H1 (cell line): Measurements from ENCODE around the gene RABEP2. TPM values are rescaled to one million over a fixed set of nuclear protein-coding genes. Genes with fewer than 3 reads are reported as not detected.

Experiments
- CBX8 ChIP-seq: fragments of 300-800, 300-1000 bp; sonication (generic); IDR thresholded peaks from 2 replicates; pipeline ENCODE4 v1.7.1; 2016; ENCODE audit warnings: low read depth, low read length, borderline replicate concordance
- CTBP2 ChIP-seq: IDR thresholded peaks from 2 replicates; pipeline ENCODE4 v1.7.0; 2011; ENCODE audit warnings: borderline replicate concordance, mild to moderate bottlenecking, moderate library complexity, mixed read lengths, low read length; ENCODE audit not compliant: insufficient read depth, insufficient read length
- MAFK ChIP-seq: IDR thresholded peaks from 2 replicates; pipeline ENCODE4 v1.6.1; 2012; ENCODE audit warnings: low read depth, mild to moderate bottlenecking, improper control_type of control experiment, low read length
- NRF1 ChIP-seq: IDR thresholded peaks from 2 replicates; pipeline ENCODE4 v1.6.1; 2011; ENCODE audit warnings: mild to moderate bottlenecking, low read depth, low read length, improper control_type of control experiment
- PHF8 ChIP-seq: fragments of 200-600 bp; sonication (generic); conservative IDR thresholded peaks from 2 replicates; pipeline ENCODE4 v1.7.1; 2012; ENCODE audit warnings: low read depth, mild to moderate bottlenecking, inconsistent platforms, low read length, moderate library complexity
- RBBP5 ChIP-seq: IDR thresholded peaks from 2 replicates; pipeline ENCODE4 v1.7.1; 2012; ENCODE audit warnings: low read depth, mild to moderate bottlenecking, inconsistent platforms, low read length, moderate library complexity, borderline replicate concordance
- SP4 ChIP-seq: IDR thresholded peaks from 2 replicates; pipeline ENCODE4 v1.6.1; 2012; ENCODE audit warnings: low read length, inconsistent platforms
- polyA plus RNA-seq, 7 experiments: library from polyadenylated mRNA; depleted of rRNA in 3 of 7; stranded (reverse) in 5 of 7; unstranded in 2 of 7; fragments of >200 nt in 5 of 7; fragments of 200-250 nt in 2 of 7; gene quantifications; 1 replicate in 5 of 7; 2 replicates in 1 of 7; 4 replicates in 1 of 7; pipeline versions ENCODE4 v1.2.1 to v1.2.3, GENCODE V29; 2011 to 2013; ENCODE audit warnings: missing spikeins in 2 of 7, mixed read lengths in 2 of 7
- total RNA-seq: library from RNA; stranded (reverse); fragmentation: NEBNext Ultra II Directional; extraction: Animal tissue kit (Norgen Biotek cat#: 25700); gene quantifications from 2 replicates; pipeline ENCODE4 v1.2.1, GENCODE V29; 2021
- TF ChIP-seq, protein P1 (sequence below): fragments of 300-600 bp; sonication (generic); IDR thresholded peaks from 2 replicates; pipeline ENCODE4 v1.7.1; 2012; ENCODE audit warnings: low read length, moderate library complexity, mild to moderate bottlenecking, inconsistent platforms; ENCODE audit not compliant: insufficient replicate concordance

Gene RABEP2
- total and polyA plus RNA-seq, 2 of the 8 experiments (the other 6 are each of a cell fraction or from before 2014, with no cell fraction given), result 10.4 to 14.9 TPM

DNA sequence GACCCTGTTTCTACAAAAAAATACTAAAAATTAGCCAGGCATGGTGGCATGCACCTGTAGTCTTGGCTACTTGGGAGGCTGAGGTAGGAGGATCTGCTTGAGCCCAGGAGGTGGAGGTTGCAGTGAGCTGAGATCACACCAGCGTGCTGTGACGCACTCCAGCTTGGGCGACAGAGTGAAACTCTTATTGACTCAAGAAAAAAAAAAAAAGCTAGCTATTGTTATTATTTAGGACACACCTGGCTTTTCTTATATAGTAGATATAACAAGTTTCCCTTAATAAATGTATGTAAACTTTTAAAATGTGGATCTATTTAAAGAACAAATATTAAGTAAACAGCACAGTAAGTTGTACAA, 1.8 kb downstream of the RABEP2 start (continued):
- TF ChIP-seq, protein P1, sequence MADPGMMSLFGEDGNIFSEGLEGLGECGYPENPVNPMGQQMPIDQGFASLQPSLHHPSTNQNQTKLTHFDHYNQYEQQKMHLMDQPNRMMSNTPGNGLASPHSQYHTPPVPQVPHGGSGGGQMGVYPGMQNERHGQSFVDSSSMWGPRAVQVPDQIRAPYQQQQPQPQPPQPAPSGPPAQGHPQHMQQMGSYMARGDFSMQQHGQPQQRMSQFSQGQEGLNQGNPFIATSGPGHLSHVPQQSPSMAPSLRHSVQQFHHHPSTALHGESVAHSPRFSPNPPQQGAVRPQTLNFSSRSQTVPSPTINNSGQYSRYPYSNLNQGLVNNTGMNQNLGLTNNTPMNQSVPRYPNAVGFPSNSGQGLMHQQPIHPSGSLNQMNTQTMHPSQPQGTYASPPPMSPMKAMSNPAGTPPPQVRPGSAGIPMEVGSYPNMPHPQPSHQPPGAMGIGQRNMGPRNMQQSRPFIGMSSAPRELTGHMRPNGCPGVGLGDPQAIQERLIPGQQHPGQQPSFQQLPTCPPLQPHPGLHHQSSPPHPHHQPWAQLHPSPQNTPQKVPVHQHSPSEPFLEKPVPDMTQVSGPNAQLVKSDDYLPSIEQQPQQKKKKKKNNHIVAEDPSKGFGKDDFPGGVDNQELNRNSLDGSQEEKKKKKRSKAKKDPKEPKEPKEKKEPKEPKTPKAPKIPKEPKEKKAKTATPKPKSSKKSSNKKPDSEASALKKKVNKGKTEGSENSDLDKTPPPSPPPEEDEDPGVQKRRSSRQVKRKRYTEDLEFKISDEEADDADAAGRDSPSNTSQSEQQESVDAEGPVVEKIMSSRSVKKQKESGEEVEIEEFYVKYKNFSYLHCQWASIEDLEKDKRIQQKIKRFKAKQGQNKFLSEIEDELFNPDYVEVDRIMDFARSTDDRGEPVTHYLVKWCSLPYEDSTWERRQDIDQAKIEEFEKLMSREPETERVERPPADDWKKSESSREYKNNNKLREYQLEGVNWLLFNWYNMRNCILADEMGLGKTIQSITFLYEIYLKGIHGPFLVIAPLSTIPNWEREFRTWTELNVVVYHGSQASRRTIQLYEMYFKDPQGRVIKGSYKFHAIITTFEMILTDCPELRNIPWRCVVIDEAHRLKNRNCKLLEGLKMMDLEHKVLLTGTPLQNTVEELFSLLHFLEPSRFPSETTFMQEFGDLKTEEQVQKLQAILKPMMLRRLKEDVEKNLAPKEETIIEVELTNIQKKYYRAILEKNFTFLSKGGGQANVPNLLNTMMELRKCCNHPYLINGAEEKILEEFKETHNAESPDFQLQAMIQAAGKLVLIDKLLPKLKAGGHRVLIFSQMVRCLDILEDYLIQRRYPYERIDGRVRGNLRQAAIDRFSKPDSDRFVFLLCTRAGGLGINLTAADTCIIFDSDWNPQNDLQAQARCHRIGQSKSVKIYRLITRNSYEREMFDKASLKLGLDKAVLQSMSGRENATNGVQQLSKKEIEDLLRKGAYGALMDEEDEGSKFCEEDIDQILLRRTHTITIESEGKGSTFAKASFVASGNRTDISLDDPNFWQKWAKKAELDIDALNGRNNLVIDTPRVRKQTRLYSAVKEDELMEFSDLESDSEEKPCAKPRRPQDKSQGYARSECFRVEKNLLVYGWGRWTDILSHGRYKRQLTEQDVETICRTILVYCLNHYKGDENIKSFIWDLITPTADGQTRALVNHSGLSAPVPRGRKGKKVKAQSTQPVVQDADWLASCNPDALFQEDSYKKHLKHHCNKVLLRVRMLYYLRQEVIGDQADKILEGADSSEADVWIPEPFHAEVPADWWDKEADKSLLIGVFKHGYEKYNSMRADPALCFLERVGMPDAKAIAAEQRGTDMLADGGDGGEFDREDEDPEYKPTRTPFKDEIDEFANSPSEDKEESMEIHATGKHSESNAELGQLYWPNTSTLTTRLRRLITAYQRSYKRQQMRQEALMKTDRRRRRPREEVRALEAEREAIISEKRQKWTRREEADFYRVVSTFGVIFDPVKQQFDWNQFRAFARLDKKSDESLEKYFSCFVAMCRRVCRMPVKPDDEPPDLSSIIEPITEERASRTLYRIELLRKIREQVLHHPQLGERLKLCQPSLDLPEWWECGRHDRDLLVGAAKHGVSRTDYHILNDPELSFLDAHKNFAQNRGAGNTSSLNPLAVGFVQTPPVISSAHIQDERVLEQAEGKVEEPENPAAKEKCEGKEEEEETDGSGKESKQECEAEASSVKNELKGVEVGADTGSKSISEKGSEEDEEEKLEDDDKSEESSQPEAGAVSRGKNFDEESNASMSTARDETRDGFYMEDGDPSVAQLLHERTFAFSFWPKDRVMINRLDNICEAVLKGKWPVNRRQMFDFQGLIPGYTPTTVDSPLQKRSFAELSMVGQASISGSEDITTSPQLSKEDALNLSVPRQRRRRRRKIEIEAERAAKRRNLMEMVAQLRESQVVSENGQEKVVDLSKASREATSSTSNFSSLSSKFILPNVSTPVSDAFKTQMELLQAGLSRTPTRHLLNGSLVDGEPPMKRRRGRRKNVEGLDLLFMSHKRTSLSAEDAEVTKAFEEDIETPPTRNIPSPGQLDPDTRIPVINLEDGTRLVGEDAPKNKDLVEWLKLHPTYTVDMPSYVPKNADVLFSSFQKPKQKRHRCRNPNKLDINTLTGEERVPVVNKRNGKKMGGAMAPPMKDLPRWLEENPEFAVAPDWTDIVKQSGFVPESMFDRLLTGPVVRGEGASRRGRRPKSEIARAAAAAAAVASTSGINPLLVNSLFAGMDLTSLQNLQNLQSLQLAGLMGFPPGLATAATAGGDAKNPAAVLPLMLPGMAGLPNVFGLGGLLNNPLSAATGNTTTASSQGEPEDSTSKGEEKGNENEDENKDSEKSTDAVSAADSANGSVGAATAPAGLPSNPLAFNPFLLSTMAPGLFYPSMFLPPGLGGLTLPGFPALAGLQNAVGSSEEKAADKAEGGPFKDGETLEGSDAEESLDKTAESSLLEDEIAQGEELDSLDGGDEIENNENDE, result no peak
- TF ChIP-seq SP4 (no peak), RBBP5 (no peak), NRF1 (no peak), CBX8 (no peak), MAFK (no peak), CTBP2 (no peak), PHF8 (no peak)
- TF ChIP-seq, all 59 proteins: peak for 0
